Mucosa of descending colon (tissue), 3 donors: Measurements from ENCODE around the gene KDM1A. TPM values are rescaled to one million over a fixed set of nuclear protein-coding genes. Genes with fewer than 3 reads are reported as not detected.

Experiments used
- ATAC-seq: fragments of 200-7000 bp; cut with Tn5 transposase; one replicate; pipeline ENCODE4 v1.9.1; 2020; ENCODE audit warnings: mild to moderate bottlenecking, moderate library complexity
- DNase-seq, 3 donors: peaks; one replicate each; pipeline ENCODE4 v3.0.0-alpha.2; 2020
- H3K36me3 ChIP-seq: fragments of 200-600 bp; one replicate; pipeline ENCODE4 v1.8.0; 2021; ENCODE audit warnings: low read depth, mild to moderate bottlenecking
- H3K4me1 ChIP-seq: fragments of 200-600 bp; one replicate; pipeline ENCODE4 v1.8.0; 2021; ENCODE audit warnings: low read depth, mild to moderate bottlenecking
- H3K4me3 ChIP-seq: fragments of 200-600 bp; one replicate; pipeline ENCODE4 v1.8.0; 2021; ENCODE audit warnings: mild to moderate bottlenecking
- H3K9me3 ChIP-seq: fragments of 200-600 bp; one replicate; pipeline ENCODE4 v1.8.0; 2021; ENCODE audit warnings: mild to moderate bottlenecking
- intact Hi-C, 2 donors: fragments of 100-400 bp; cut with DNase I in 1 of 2; cut with micrococcal nuclease in 1 of 2; formaldehyde crosslinking; loops; one replicate each; pipeline versions ENCODE4 v1.11.0 to v1.11.1; 2022; cut with DNase I, micrococcal nuclease
- total RNA-seq, 3 donors: library from RNA; stranded (reverse); fragmentation: NEBNext Ultra II Directional in 2 of 3; extraction: Animal tissue kit (Norgen Biotek cat#: 25700) in 2 of 3; gene quantifications; one replicate each; pipeline versions ENCODE4 v1.2.1 to v1.2.4, GENCODE V29; 2021 to 2023
- TF ChIP-seq, protein P1 (sequence below): fragments of 200-600 bp; IDR thresholded peaks from one replicate; pipeline ENCODE4 v1.8.0; 2022; ENCODE audit warnings: antibody characterized with exemption, mild to moderate bottlenecking
- donor health status: DM: no; HTN: no; CAD: no; lungs with moderate emphysema.
- donor health status: DM: no; HTN: no; CAD: no.
- donor health status: DM: no; HTN: yes; CAD: no.

Gene KDM1A
- total RNA-seq, 3 donors from 2014 or later: 37.5 to 61.3 (median 49.3) TPM

- H3K4me3 ChIP-seq: no peak overlapping the region
- TF ChIP-seq, protein P1, sequence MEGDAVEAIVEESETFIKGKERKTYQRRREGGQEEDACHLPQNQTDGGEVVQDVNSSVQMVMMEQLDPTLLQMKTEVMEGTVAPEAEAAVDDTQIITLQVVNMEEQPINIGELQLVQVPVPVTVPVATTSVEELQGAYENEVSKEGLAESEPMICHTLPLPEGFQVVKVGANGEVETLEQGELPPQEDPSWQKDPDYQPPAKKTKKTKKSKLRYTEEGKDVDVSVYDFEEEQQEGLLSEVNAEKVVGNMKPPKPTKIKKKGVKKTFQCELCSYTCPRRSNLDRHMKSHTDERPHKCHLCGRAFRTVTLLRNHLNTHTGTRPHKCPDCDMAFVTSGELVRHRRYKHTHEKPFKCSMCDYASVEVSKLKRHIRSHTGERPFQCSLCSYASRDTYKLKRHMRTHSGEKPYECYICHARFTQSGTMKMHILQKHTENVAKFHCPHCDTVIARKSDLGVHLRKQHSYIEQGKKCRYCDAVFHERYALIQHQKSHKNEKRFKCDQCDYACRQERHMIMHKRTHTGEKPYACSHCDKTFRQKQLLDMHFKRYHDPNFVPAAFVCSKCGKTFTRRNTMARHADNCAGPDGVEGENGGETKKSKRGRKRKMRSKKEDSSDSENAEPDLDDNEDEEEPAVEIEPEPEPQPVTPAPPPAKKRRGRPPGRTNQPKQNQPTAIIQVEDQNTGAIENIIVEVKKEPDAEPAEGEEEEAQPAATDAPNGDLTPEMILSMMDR: no peak
- H3K36me3 ChIP-seq: no peaks in the 10 kb centered on the region
- H3K4me1 ChIP-seq: no peaks in the 10 kb centered on the region
- intact Hi-C loops: no loop called here
- H3K9me3 ChIP-seq: no peaks in the 10 kb centered on the region
- ATAC-seq (no peak), DNase-seq (no peak)
Observed at GRCh38 chr1:23037081-23037740, 17.9 kb downstream of the KDM1A start.

- Histone ChIP-seq H3K9me3 (no peaks in the 10 kb centered on the region), H3K4me3 (no peak overlapping the region), H3K4me1 (no peaks in the 10 kb centered on the region), H3K36me3 (no peaks in the 10 kb centered on the region)
- TF ChIP-seq, protein P1: no peak
- no peak for DNase-seq
- no peak for ATAC-seq
- intact Hi-C loops: no loop called here
Observed at GRCh38 chr1:23039308-23039826, 20.1 kb downstream of the KDM1A start.

DNA sequence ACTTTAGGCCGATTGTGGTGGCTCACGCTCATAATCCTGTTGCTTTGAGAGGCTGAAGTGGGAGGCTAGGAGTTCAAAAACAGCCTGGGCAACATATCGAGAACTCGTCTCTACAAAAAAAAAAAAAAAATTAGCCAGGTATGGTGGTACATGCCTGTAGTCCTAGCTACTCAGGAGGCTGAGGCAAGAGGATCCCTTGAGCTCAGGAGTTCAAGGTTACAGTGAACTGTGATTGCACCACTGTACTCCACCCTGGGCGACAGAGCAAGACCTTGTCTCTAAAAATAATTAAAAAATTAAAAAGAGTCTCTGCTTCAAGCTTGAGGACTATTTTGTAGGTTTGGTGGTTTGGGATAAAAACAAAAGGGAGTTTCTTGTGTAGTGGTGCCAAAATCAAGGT lies 21.2 kb downstream of the KDM1A start:
- no peaks in the 10 kb centered on the region for H3K9me3 ChIP-seq
- intact Hi-C loops: no loop called here
- TF ChIP-seq, protein P1: no peak
- no peaks in the 10 kb centered on the region for H3K36me3 ChIP-seq
- H3K4me1 ChIP-seq: no peaks in the 10 kb centered on the region
- no peak overlapping the region for H3K4me3 ChIP-seq
- ATAC-seq (no peak), DNase-seq (no peak)

- intact Hi-C loops: no loop called here
Observed at GRCh38 chr1:23044035-23044434, 24.8 kb downstream of the KDM1A start.

DNA sequence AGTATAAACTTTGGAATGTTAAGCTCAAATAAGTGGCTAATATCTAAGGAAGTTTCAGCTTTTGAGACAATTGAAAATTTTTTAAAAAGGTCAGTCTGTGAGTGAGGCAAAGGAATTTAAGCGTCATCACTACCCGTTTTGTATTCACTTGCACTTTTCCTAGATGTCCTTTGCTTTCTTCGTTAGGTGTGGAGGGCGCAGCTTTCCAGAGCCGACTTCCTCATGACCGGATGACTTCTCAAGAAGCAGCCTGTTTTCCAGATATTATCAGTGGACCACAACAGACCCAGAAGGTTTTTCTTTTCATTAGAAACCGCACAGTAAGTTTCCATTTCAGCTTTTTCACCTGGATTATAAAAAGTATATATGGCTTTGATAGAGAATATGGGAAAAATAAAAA lies 30.9 kb downstream of the KDM1A start:
- intact Hi-C loops: no loop called here
- Histone ChIP-seq H3K9me3 (no peaks in the 10 kb centered on the region), H3K4me1 (no peaks in the 10 kb centered on the region), H3K4me3 (no peak overlapping the region), H3K36me3 (no peaks in the 10 kb centered on the region)
- TF ChIP-seq, protein P1: no peak
- ATAC-seq (no peak), DNase-seq (no peak)

More at GRCh38 chr1:23044035-23044434, 24.8 kb downstream of the KDM1A start:
- Histone ChIP-seq H3K4me1 (no peaks in the 10 kb centered on the region), H3K4me3 (no peak overlapping the region), H3K36me3 (no peaks in the 10 kb centered on the region), H3K9me3 (no peaks in the 10 kb centered on the region)
- no peak for ATAC-seq
- DNase-seq: no peak
- TF ChIP-seq, protein P1: no peak
